ENCODE data around the gene TAP1.

The TAP1 gene

DNA sequence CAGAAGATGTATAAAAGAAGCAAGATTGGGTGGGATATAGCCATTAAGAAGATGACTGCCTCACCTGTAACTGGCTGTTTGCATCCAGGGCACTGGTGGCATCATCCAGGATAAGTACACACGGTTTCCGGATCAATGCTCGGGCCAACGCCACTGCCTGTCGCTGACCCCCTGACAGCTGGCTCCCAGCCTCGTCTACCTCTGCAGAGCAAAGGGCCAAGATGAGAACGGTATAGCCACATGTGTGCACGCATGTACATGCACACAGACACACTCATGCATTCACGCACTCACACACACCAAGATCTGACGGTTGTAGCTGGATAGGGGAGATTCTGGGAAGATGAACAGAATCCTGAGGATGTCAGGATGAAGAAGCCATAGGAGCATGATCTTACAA, 6.5 kb downstream of the TAP1 start:
- POLR2A ChIA-PET = interaction anchor here (1.5 kb wide), 1 partner anchor 125 kb away, joined by 7 read pairs; no protein-coding TSS in a partner anchor
- Histone ChIP-seq H3K4me1 (ENCODE audit: control insufficient read depth, insufficient read depth, low read length) (no peaks in the 10 kb centered on the region), H3K4me3 (ENCODE audit: low read depth, low read length) (no peak overlapping the region), H3K36me3 (ENCODE audit: control insufficient read depth in 2 of 2, insufficient read depth in 1 of 2, low read length in 2 of 2) (peaks cover 6 to 54% of the 10 kb centered on the region in 2 experiments; a peak in 2 of 3 replicates), H3K27ac (ENCODE audit: extremely low read depth, low read depth, low read length) (no peak overlapping the region), H3K9me3 (ENCODE audit: control insufficient read depth, insufficient read depth, low read depth, low read length) (no peaks in the 10 kb centered on the region)
- TF ChIP-seq ZNF837 (tag by site-specific recombination; IDR thresholded peaks at IDR 0.05) (no peak), ZNF175 (tag by site-specific recombination; IDR thresholded peaks at IDR 0.05) (no peak), ZNF114 (tag by site-specific recombination; IDR thresholded peaks at IDR 0.05) (no peak), ZBTB21 (tag by site-specific recombination; IDR thresholded peaks at IDR 0.05) (no peak), ZFP69B (tag by site-specific recombination; IDR thresholded peaks at IDR 0.05) (no peak), ZNF248 (tag by site-specific recombination; IDR thresholded peaks at IDR 0.05) (no peak)
- TF ChIP-seq, protein P1, sequence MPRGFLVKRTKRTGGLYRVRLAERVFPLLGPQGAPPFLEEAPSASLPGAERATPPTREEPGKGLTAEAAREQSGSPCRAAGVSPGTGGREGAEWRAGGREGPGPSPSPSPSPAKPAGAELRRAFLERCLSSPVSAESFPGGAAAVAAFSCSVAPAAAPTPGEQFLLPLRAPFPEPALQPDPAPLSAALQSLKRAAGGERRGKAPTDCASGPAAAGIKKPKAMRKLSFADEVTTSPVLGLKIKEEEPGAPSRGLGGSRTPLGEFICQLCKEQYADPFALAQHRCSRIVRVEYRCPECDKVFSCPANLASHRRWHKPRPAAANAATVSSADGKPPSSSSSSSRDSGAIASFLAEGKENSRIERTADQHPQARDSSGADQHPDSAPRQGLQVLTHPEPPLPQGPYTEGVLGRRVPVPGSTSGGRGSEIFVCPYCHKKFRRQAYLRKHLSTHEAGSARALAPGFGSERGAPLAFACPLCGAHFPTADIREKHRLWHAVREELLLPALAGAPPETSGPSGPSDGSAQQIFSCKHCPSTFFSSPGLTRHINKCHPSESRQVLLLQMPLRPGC (tag by site-specific recombination; IDR thresholded peaks at IDR 0.05) = no peak
- TF ChIP-seq, protein P2, sequence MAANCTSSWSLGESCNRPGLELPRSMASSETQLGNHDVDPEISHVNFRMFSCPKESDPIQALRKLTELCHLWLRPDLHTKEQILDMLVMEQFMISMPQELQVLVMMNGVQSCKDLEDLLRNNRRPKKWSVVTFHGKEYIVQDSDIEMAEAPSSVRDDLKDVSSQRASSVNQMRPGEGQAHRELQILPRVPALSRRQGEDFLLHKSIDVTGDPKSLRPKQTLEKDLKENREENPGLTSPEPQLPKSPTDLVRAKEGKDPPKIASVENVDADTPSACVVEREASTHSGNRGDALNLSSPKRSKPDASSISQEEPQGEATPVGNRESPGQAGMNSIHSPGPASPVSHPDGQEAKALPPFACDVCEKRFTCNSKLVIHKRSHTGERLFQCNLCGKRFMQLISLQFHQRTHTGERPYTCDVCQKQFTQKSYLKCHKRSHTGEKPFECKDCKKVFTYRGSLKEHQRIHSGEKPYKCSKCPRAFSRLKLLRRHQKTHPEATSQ (tag by site-specific recombination; IDR thresholded peaks at IDR 0.05) = no peak
- CTCF ChIA-PET = interaction anchor here (1.5 to 4.2 kb wide), 4 partner anchors 8 to 87 kb away, joined by 4 to 46 read pairs (median 22); partner anchors contain the start of genes PSMB9, TAP1 and TAP2

DNA sequence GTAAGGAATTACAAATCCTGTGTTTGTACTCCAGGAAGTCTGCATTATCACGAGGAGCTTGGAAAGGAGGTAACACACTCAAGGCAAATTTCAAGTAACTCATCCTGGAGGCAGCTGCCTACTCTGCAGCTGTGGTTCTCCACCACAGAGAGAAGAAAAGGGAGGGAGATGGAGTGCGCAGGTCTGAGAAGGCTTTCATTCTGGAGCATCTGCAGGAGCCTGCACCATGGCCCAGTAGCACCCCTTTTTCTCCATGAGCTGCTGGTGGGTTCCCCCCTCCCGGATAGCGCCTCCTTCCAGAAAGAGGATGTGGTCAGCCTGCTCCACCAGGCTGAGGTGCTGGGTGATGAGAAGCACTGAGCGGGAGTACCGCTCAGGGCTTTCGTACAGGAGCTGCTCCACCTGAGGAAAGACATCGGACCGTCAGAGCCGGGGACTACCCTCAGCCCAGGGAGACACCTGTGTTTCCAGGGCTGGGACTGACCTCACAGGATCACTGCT, 8.1 kb downstream of the TAP1 start:
- no peak overlapping the region for H3K27ac ChIP-seq (ENCODE audit: extremely low read depth, low read depth, low read length)
- no peaks in the 10 kb centered on the region for H3K9me3 ChIP-seq (ENCODE audit: control insufficient read depth, insufficient read depth, low read depth, low read length)
- ChIA-PET POLR2A (interaction anchor here (1.0 to 2.3 kb wide), 7 partner anchors 7 to 126 kb away, joined by 3 to 20 read pairs (median 4); partner anchors contain the start of genes PSMB9, TAP1 and TAP2), CTCF (interaction anchor here (0.8 to 4.2 kb wide), 10 partner anchors 11 to 432 kb away, joined by 4 to 46 read pairs (median 7); partner anchors contain the start of genes PSMB9 and TAP1)
- H3K4me3 ChIP-seq (ENCODE audit: low read depth, low read length) = no peak overlapping the region
- peaks cover 6 to 43% of the 10 kb centered on the region in 2 experiments; a peak in 2 of 3 replicates for H3K36me3 ChIP-seq (ENCODE audit: control insufficient read depth in 2 of 2, insufficient read depth in 1 of 2, low read length in 2 of 2)
- no peak for TF ChIP-seq ZNF624 (tag by site-specific recombination; IDR thresholded peaks at IDR 0.05)
- TF ChIP-seq OVOL3 (tag by site-specific recombination; IDR thresholded peaks at IDR 0.05) = no peak
- TF ChIP-seq ZNF521 (tag by site-specific recombination; IDR thresholded peaks at IDR 0.05) = no peak
- H3K4me1 ChIP-seq (ENCODE audit: control insufficient read depth, insufficient read depth, low read length) = no peaks in the 10 kb centered on the region

DNA sequence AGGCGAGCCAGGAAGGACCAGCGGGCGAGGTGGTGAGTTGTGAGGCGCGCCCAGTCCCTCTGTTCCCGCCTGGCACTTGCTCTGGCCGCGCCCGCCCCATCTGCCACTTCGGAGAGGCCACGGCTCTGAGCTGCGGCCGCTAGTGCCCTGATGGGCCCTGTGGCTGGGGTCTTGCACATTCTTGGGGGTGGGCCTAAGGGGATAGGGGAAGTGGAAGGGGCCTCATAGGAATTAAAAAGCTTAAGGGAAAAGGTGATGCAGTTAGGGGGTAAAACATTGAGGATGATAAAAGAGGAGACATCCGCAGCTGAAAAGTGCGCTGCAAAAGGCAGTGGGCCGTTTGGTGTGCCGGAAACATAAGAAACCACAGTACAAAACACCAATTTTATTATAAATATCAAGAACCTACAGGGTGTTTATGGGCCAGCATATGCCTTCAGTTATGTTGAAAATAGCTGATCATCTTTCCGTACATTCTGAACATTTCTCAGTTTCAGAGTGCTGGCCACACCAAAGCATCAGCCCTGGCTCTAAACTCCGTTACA, 8.6 kb downstream of the TAP1 start:
- ChIA-PET POLR2A (interaction anchor here (1.1 to 2.3 kb wide), 5 partner anchors 9 to 127 kb away, joined by 3 to 20 read pairs (median 4); partner anchors contain the start of genes PSMB9 and TAP1), CTCF (interaction anchor here (0.7 to 4.2 kb wide), 10 partner anchors 12 to 782 kb away, joined by 3 to 46 read pairs (median 6); partner anchors contain the start of genes PSMB9 and TAP1)
- no peaks in the 10 kb centered on the region for H3K4me1 ChIP-seq (ENCODE audit: control insufficient read depth, insufficient read depth, low read length)
- H3K4me3 ChIP-seq (ENCODE audit: low read depth, low read length) = no peak overlapping the region
- peaks cover 6 to 38% of the 10 kb centered on the region in 2 experiments; a peak in 2 of 3 replicates for H3K36me3 ChIP-seq (ENCODE audit: control insufficient read depth in 2 of 2, insufficient read depth in 1 of 2, low read length in 2 of 2)
- no peak overlapping the region for H3K27ac ChIP-seq (ENCODE audit: extremely low read depth, low read depth, low read length)
- H3K9me3 ChIP-seq (ENCODE audit: control insufficient read depth, insufficient read depth, low read depth, low read length) = no peaks in the 10 kb centered on the region
- TF ChIP-seq ZNF610 (tag by site-specific recombination; IDR thresholded peaks at IDR 0.05; ENCODE audit: borderline replicate concordance) (no peak), ZNF223 (tag by site-specific recombination; IDR thresholded peaks at IDR 0.05) (no peak), ZFP3 (tag by site-specific recombination; IDR thresholded peaks at IDR 0.05; ENCODE audit: low read depth) (no peak), ZNF19 (tag by site-specific recombination; IDR thresholded peaks at IDR 0.05; ENCODE audit: low read depth) (no peak), TCF7L2 (IDR thresholded peaks at IDR 0.05; ENCODE audit: borderline replicate concordance, low read depth, low read length) (no peak), ZNF660 (tag by site-specific recombination; IDR thresholded peaks at IDR 0.05) (no peak), ZFHX2 (tag by site-specific recombination; conservative IDR thresholded peaks at IDR 0.05) (no peak), OVOL3 (tag by site-specific recombination; IDR thresholded peaks at IDR 0.05) (no peak), ZNF785 (tag by site-specific recombination; IDR thresholded peaks at IDR 0.05) (no peak)
- TF ChIP-seq, protein P3, sequence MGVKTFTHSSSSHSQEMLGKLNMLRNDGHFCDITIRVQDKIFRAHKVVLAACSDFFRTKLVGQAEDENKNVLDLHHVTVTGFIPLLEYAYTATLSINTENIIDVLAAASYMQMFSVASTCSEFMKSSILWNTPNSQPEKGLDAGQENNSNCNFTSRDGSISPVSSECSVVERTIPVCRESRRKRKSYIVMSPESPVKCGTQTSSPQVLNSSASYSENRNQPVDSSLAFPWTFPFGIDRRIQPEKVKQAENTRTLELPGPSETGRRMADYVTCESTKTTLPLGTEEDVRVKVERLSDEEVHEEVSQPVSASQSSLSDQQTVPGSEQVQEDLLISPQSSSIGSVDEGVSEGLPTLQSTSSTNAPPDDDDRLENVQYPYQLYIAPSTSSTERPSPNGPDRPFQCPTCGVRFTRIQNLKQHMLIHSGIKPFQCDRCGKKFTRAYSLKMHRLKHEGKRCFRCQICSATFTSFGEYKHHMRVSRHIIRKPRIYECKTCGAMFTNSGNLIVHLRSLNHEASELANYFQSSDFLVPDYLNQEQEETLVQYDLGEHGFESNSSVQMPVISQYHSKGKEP (tag by site-specific recombination; IDR thresholded peaks at IDR 0.05) = no peak
- TF ChIP-seq, protein P4, sequence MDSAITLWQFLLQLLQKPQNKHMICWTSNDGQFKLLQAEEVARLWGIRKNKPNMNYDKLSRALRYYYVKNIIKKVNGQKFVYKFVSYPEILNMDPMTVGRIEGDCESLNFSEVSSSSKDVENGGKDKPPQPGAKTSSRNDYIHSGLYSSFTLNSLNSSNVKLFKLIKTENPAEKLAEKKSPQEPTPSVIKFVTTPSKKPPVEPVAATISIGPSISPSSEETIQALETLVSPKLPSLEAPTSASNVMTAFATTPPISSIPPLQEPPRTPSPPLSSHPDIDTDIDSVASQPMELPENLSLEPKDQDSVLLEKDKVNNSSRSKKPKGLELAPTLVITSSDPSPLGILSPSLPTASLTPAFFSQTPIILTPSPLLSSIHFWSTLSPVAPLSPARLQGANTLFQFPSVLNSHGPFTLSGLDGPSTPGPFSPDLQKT (IDR thresholded peaks at IDR 0.05; ENCODE audit: borderline replicate concordance, low read depth, low read length) = no peak
- TF ChIP-seq, protein P5, sequence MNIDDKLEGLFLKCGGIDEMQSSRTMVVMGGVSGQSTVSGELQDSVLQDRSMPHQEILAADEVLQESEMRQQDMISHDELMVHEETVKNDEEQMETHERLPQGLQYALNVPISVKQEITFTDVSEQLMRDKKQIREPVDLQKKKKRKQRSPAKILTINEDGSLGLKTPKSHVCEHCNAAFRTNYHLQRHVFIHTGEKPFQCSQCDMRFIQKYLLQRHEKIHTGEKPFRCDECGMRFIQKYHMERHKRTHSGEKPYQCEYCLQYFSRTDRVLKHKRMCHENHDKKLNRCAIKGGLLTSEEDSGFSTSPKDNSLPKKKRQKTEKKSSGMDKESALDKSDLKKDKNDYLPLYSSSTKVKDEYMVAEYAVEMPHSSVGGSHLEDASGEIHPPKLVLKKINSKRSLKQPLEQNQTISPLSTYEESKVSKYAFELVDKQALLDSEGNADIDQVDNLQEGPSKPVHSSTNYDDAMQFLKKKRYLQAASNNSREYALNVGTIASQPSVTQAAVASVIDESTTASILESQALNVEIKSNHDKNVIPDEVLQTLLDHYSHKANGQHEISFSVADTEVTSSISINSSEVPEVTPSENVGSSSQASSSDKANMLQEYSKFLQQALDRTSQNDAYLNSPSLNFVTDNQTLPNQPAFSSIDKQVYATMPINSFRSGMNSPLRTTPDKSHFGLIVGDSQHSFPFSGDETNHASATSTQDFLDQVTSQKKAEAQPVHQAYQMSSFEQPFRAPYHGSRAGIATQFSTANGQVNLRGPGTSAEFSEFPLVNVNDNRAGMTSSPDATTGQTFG (tag by site-specific recombination; IDR thresholded peaks at IDR 0.05; ENCODE audit: borderline replicate concordance) = no peak
